ENCODE data around the gene NAA60.
"Not testable (repeated sequence)": the region's sequence is repeated elsewhere in the genome, so short reads cannot be mapped to it uniquely, and the experiment has no call there.

NAA60 gene

GRCh38 chr16:3472878-3473595 lies 29.6 kb downstream of the NAA60 start:
- FAIRE-seq: no peak
- DNase-seq (ENCODE audit: insufficient read length, low spot score): no peak

GRCh38 chr16:3473596-3473943 lies 30.1 kb downstream of the NAA60 start:
- DNase-seq (ENCODE audit: insufficient read length, low spot score); FAIRE-seq: not testable (repeated sequence)

More at GRCh38 chr16:3472878-3473595, 29.6 kb downstream of the NAA60 start:
- no peak for TF ChIP-seq CTCF (IDR thresholded peaks at IDR 0.05; ENCODE audit: insufficient read depth, missing control alignments)

GRCh38 chr16:3474136-3474779 lies 30.8 kb downstream of the NAA60 start:
- no peak for FAIRE-seq

DNA sequence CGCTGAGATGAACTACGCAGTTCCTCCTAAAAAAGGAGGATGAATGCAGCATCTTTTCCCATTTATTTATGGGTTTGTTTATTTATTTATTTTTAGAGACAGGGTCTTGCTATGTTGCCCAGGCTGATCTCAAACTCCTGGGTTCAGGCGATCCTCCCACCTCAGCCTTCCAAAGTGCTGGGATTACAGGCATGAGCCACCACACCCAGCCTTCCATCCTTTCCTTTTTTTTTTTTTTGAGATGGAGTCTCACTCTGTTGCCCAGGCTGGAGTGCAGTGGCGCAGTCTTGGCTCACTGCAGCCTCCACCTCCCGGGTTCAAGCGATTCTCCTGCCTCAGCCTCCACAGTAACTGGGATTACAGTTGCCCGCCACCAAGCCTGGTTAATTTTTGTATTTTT lies 31.4 kb downstream of the NAA60 start:
- FAIRE-seq; DNase-seq (ENCODE audit: insufficient read length, low spot score): not testable (repeated sequence)

More at GRCh38 chr16:3474136-3474779, 30.8 kb downstream of the NAA60 start:
- DNase-seq (ENCODE audit: insufficient read length, low spot score): no peak
- TF ChIP-seq CTCF (IDR thresholded peaks at IDR 0.05; ENCODE audit: insufficient read depth, missing control alignments): no peak

GRCh38 chr16:3475604-3476375 lies 32.3 kb downstream of the NAA60 start:
- FAIRE-seq: no peak
- no peak for TF ChIP-seq CTCF (IDR thresholded peaks at IDR 0.05; ENCODE audit: insufficient read depth, missing control alignments)
- no peak for DNase-seq (ENCODE audit: insufficient read length, low spot score)

GRCh38 chr16:3476409-3476808 lies 32.9 kb downstream of the NAA60 start:
- no peak for DNase-seq (ENCODE audit: insufficient read length, low spot score)
- FAIRE-seq: no peak
- TF ChIP-seq CTCF (IDR thresholded peaks at IDR 0.05; ENCODE audit: insufficient read depth, missing control alignments): no peak

DNA sequence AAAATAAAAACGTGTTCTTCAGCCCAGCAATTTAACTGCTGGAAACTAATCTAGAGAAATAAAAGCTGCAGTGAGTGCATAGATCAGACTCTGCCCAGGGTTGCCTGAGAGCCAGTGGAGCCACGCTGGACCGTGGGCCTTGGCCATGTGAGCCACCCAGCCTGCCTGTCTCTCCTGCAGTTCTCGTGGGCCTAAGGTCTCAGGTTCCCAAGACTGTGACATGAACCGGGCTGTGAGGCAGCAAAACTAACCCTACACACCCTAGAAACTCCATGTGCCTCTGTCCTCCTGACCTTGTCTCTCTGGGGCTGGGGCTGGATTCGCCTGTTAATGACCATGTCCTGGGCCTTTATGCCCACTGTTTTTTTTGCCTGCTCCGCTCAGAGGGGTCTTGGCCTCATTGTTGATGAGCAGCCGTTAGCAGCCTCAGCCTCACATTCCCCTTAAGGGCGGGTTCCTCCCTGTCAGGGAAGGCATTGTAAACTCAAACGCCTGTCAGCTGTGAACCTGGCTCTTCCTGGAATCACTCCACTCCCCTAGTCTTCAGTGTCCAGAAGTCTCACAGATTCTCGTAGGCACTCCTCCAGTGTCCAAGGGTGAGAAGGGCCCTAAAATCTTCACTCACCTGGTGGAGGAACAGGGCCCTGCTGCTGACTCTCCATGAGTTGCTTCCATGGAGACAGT lies 34.9 kb downstream of the NAA60 start:
- FAIRE-seq (no peak), DNase-seq (ENCODE audit: insufficient read length, low spot score) (no peak)
- TF ChIP-seq CTCF (IDR thresholded peaks at IDR 0.05; ENCODE audit: insufficient read depth, missing control alignments): no peak

Measured in D721Med (cell line).